Measurements from ENCODE around the gene TRIP11. TPM values are rescaled to one million over a fixed set of nuclear protein-coding genes. Genes with fewer than 3 reads are reported as not detected.

Gene TRIP11
- total RNA-seq, 1 experiment from 2014 or later = 65.8 TPM

DNA sequence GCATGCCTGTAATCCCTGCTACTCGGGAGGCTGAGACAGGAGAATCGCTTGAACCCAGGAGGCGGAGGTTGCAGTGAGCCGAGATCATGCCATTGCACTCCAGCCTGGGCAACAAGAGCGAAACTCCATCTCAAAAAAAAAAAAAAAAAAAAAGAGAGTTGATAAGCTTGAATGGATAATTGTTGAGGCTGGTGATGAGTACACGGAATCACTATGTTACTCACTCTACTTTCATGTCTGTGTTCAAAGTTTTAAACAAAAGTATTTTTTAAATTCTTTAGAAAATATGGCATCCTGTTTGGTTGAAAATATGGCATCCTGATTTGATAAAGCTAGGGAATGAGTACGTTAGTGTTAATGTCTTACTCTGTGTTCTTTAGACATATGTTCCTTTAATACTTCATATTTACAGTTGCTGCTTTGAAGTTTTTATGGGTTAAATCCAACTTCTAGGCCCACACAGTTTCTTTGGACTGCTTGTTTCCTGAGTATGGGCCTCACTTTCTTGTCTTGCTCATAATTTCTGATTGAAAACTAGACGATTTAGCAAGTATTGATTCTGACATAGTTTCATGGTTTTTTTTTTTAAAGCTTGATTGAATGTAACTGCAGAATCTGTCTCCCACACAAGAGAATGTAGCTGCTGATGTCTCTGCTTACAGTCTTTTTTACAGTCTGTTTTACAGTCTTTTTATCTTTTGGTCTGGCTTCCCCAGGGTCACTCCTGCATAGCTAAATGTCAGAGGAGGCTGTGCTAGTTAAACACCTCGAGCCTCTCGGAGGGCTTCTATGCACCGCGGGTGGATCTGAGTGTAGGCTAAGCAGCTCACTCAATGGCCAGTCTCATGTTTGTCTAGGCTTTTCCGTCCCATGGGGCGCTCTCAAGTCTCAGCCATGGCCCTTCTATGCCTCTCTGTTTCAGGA is 78.3 kb downstream of the TRIP11 start:
- Mint-ChIP-seq H3K36me3 (ENCODE audit: insufficient read depth, unreplicated experiment) (peaks cover 6% of the 10 kb centered on the region), H3K27me3 (ENCODE audit: insufficient read depth, unreplicated experiment) (no peaks in the 10 kb centered on the region), H3K27ac (ENCODE audit: low read depth, unreplicated experiment) (no peak overlapping the region), H3K4me1 (ENCODE audit: insufficient read depth, unreplicated experiment) (peaks cover 10% of the 10 kb centered on the region), H3K4me3 (ENCODE audit: unreplicated experiment) (no peak overlapping the region), H3K9me3 (ENCODE audit: unreplicated experiment) (no peaks in the 10 kb centered on the region)
- TF ChIP-seq CTCF (IDR thresholded peaks at IDR 0.05; ENCODE audit: unreplicated experiment) = no peak
- intact Hi-C loops (cut with micrococcal nuclease) = no loop called here
- no peak for DNase-seq (ENCODE audit: unreplicated experiment)
- POLR2A ChIA-PET = interaction anchor here (0.7 kb wide), 1 partner anchor 8 kb away, joined by 3 read pairs; no protein-coding TSS in a partner anchor
- CTCF ChIA-PET = interaction anchor here (0.7 to 1.7 kb wide), 2 partner anchors 30 to 312 kb away, joined by 4 read pairs; no protein-coding TSS in a partner anchor
- TSS peak; percentile 9 for BruUV-seq (replicated peaks)

DNA sequence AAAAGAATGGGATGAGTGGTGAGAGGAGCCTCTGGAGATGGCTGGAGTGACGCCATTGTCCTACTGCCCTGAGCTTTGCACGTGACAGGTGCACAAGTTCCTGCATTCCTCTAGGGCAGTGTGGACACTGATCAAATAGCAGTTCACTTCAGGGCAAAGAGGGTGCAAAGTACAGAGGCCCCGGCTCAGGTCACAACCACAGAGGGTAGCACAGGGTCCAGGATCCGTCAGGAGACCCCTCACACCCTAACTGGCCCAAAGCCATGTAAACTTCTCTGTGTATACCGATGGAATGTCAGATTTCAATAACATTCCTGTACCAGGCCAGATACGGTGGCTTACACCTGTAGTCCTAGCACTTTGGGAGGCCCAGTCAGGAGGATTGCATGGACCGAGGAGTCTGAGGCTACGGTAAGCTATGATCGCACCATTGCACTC is 82.0 kb downstream of the TRIP11 start:
- POLR2A ChIA-PET = interaction anchor here (1.5 kb wide), 1 partner anchor 8 kb away, joined by 3 read pairs; no protein-coding TSS in a partner anchor
- H3K4me3 Mint-ChIP-seq (ENCODE audit: unreplicated experiment) = no peak overlapping the region

DNA sequence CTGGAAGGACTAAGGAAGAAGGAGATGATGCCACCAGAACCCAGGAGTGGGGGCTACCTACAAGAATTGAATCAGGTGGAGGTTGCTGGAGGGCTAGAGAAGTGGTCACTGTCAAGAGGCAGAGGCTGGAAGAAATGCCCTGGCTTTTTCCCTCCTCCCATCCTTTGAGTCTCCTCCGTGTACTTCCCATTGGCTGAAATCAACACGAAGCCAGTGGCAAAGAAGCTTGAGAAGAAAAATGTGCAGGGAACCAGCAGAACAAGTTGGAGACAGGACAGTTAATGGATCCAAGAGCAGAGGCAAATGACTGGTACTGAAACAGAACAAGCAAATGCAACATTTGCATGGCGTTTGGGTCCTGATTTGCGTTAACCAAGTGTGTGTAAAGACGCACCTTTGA is 83.2 kb downstream of the TRIP11 start:
- no peaks in the 10 kb centered on the region for H3K27me3 Mint-ChIP-seq (ENCODE audit: insufficient read depth, unreplicated experiment)
- no TSS peak for BruUV-seq (replicated peaks)
- H3K36me3 Mint-ChIP-seq (ENCODE audit: insufficient read depth, unreplicated experiment) = no peaks in the 10 kb centered on the region
- H3K4me3 Mint-ChIP-seq (ENCODE audit: unreplicated experiment) = no peak overlapping the region
- intact Hi-C loops (cut with micrococcal nuclease) = no loop called here
- no peaks in the 10 kb centered on the region for H3K4me1 Mint-ChIP-seq (ENCODE audit: insufficient read depth, unreplicated experiment)
- TF ChIP-seq CTCF (IDR thresholded peaks at IDR 0.05; ENCODE audit: unreplicated experiment) = no peak
- ChIA-PET CTCF (no interaction called here), POLR2A (interaction anchor here (0.8 to 1.5 kb wide), 3 partner anchors 9 to 43 kb away, joined by 3 read pairs; no protein-coding TSS in a partner anchor)
- H3K27ac Mint-ChIP-seq (ENCODE audit: low read depth, unreplicated experiment) = no peak overlapping the region
- DNase-seq (ENCODE audit: unreplicated experiment) = no peak
- H3K9me3 Mint-ChIP-seq (ENCODE audit: unreplicated experiment) = no peaks in the 10 kb centered on the region

More for the DNA sequence above, 82.0 kb downstream of the TRIP11 start:
- Mint-ChIP-seq H3K27ac (ENCODE audit: low read depth, unreplicated experiment) (no peak overlapping the region), H3K36me3 (ENCODE audit: insufficient read depth, unreplicated experiment) (peaks cover 6% of the 10 kb centered on the region), H3K27me3 (ENCODE audit: insufficient read depth, unreplicated experiment) (no peaks in the 10 kb centered on the region), H3K9me3 (ENCODE audit: unreplicated experiment) (no peaks in the 10 kb centered on the region), H3K4me1 (ENCODE audit: insufficient read depth, unreplicated experiment) (no peaks in the 10 kb centered on the region)
- no peak for TF ChIP-seq CTCF (IDR thresholded peaks at IDR 0.05; ENCODE audit: unreplicated experiment)
- BruUV-seq (replicated peaks) = no TSS peak
- no peak for DNase-seq (ENCODE audit: unreplicated experiment)
- CTCF ChIA-PET = interaction anchor here (0.8 kb wide), 1 partner anchor 46 kb away, joined by 6 read pairs; no protein-coding TSS in a partner anchor
- intact Hi-C loops (cut with micrococcal nuclease) = no loop called here

DNA sequence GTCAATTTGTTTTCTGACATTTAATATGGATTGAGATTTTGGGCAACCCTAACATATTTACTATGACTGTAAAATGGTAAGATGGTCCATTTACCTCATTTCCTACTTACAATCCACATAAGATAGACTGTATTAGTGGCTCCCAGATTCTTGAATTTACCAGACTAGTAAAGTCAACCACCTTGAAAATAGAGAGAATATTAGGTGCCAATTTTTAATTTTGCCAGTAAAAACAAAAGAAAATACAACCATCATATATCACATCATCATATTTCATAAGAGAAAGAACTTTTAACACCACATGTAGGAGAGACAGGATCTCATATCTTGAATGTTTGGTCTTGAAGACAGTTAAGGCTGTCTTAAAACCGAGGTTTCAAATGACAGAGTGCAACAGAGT is 84.7 kb downstream of the TRIP11 start:
- Mint-ChIP-seq H3K36me3 (ENCODE audit: insufficient read depth, unreplicated experiment) (no peaks in the 10 kb centered on the region), H3K4me3 (ENCODE audit: unreplicated experiment) (no peak overlapping the region), H3K9me3 (ENCODE audit: unreplicated experiment) (no peaks in the 10 kb centered on the region), H3K4me1 (ENCODE audit: insufficient read depth, unreplicated experiment) (no peaks in the 10 kb centered on the region), H3K27ac (ENCODE audit: low read depth, unreplicated experiment) (no peak overlapping the region), H3K27me3 (ENCODE audit: insufficient read depth, unreplicated experiment) (no peaks in the 10 kb centered on the region)
- no TSS peak for BruUV-seq (replicated peaks)
- TF ChIP-seq CTCF (IDR thresholded peaks at IDR 0.05; ENCODE audit: unreplicated experiment) = no peak
- CTCF ChIA-PET = no interaction called here
- no peak for DNase-seq (ENCODE audit: unreplicated experiment)
- intact Hi-C loops (cut with micrococcal nuclease) = no loop called here
- POLR2A ChIA-PET = interaction anchor here (0.7 kb wide), 1 partner anchor 20 kb away, joined by 4 read pairs; no protein-coding TSS in a partner anchor

Measured in MCF 10A (cell line).